SW480 (cell line): Measurements from ENCODE around the gene RAVER2.
"Not testable (repeated sequence)": the region's sequence is repeated elsewhere in the genome, so short reads cannot be mapped to it uniquely, and the experiment has no call there.

Source experiments
- DNase-seq: peaks from one replicate; pipeline ENCODE4 v3.0.0-alpha.2; 2016; ENCODE audit warnings: low spot score

The RAVER2 gene

GRCh38 chr1:64744492-64745180 lies at the start of gene RAVER2:
TSS of gene RAVER2 (plus strand) at chr1:64745075. CDS start at chr1:64745173, 98 bp downstream.
- peak; percentile 75 for DNase-seq

- no peak for DNase-seq
Measured at GRCh38 chr1:64696879-64697278, 48.0 kb upstream of the RAVER2 start.

GRCh38 chr1:64699327-64699726 lies 45.5 kb upstream of the RAVER2 start:
- DNase-seq = no peak

GRCh38 chr1:64701071-64701470 lies 43.8 kb upstream of the RAVER2 start:
- DNase-seq = no peak

- no peak for DNase-seq
Measured at GRCh38 chr1:64701886-64702285, 43.0 kb upstream of the RAVER2 start.

- DNase-seq = not testable (repeated sequence)
Measured at GRCh38 chr1:64702670-64703069, 42.2 kb upstream of the RAVER2 start.

GRCh38 chr1:64703600-64703999 lies 41.3 kb upstream of the RAVER2 start:
- no peak for DNase-seq

GRCh38 chr1:64705591-64705990 lies 39.3 kb upstream of the RAVER2 start:
- DNase-seq = no peak

- DNase-seq = no peak
Measured at GRCh38 chr1:64711266-64711665, 33.6 kb upstream of the RAVER2 start.

GRCh38 chr1:64712049-64712448 lies 32.8 kb upstream of the RAVER2 start:
- DNase-seq = no peak

GRCh38 chr1:64715186-64715585 lies 29.7 kb upstream of the RAVER2 start:
- DNase-seq = no peak

GRCh38 chr1:64721135-64721534 lies 23.7 kb upstream of the RAVER2 start:
- DNase-seq = no peak

GRCh38 chr1:64721576-64722145 lies 23.2 kb upstream of the RAVER2 start:
- DNase-seq = no peak

GRCh38 chr1:64727861-64728260 lies 17.0 kb upstream of the RAVER2 start:
- no peak for DNase-seq

- no peak for DNase-seq
Measured at GRCh38 chr1:64733581-64734286, 11.1 kb upstream of the RAVER2 start.

GRCh38 chr1:64734287-64734652 lies 10.6 kb upstream of the RAVER2 start:
- DNase-seq = no peak

- DNase-seq = not testable (repeated sequence)
Measured at GRCh38 chr1:64740687-64741086, 4.2 kb upstream of the RAVER2 start.

- DNase-seq = peak; percentile 20
Measured at GRCh38 chr1:64743954-64744491, 852 bp upstream of the RAVER2 start.

GRCh38 chr1:64745181-64745985 lies 508 bp downstream of the RAVER2 start:
- peak; percentile 45 for DNase-seq

- no peak for DNase-seq
Measured at GRCh38 chr1:64745986-64746940, 1.4 kb downstream of the RAVER2 start.

- DNase-seq = no peak
Measured at GRCh38 chr1:64748222-64748621, 3.3 kb downstream of the RAVER2 start.
